Measurements from ENCODE around the gene TAS1R2.
A peak's percentile ranks its signal among the peaks of the same experiment; 100 is the strongest.
"Not testable (repeated sequence)": the region's sequence is repeated elsewhere in the genome, so short reads cannot be mapped to it uniquely, and the experiment has no call there.

TAS1R2 gene

DNA sequence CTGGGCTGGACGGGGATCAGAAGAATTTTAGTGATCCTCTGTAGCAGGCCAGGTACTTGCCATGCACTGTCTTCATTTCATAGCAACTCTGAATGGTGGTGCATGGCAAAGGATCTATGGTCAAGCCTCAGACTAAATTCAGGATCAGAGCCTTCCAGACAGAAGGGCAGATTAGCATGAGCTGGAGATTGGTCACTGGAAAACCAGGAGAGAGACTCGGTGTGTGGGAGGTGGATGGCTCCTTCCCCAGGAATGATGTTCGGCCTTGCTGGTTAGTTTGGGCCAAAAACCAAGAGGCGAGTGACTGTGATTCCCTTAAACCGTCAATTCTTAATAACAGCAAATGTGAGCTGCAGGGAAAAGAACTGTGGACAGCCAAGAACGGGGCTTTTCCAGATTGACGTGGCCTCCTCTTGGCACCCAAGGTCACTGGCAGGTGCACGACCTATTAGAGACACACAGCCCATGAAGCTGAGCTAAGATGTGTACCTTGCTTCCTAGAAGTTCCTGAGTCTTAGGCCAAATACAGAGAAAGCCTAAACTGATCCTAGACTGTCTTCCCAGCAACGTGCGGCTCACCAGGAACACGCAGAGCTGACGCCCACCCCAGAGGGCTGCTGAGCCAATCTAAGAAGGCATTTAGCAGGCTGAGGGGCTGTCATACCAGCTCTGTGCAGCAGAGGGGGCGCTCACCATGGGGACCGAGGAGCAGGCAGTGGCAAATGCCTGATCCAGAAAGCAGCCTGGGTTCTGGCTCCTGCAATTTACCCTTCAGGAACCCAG is 24.4 kb upstream of the TAS1R2 start:
- DNase-seq = peak; percentile 70

DNA sequence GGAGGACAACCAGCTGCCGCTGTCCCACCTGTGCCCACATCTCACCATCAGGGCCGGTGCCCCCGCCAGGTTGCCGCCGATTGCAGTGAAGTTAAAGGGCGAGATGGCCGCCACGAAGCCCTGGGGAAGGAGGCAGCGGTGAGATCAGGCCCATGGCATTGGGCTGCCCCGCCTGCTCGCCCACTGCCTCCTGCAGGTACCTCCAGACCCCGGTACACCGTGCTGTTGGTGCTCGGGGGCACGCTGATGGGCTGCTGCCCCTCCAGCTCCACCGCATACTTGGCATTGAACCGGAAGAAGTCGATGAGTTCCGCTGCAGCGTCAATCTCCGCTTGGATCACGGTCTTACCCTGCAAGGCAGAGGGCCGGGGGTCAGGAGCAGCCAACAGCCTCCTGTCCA is 23.6 kb upstream of the TAS1R2 start:
- DNase-seq = no peak

DNA sequence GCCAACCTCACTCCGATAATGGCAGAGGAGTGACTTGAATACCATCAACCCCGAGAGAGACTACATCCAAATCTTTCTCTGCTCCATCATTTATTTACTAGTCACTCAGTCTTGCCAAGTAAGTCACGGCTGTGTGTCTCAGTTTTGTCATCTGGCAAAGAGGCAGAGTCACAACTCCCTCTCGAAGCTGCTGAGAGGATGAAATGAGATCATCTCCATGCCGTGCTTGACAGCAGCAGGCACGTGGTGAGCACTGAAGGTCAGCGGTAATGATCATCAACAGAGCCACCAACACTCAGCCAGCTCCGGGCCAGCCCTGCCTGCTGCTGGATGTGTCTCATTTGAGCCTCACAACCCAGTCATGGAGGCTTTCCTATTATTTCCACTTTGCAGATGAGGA is 23.0 kb upstream of the TAS1R2 start:
- DNase-seq = no peak

DNA sequence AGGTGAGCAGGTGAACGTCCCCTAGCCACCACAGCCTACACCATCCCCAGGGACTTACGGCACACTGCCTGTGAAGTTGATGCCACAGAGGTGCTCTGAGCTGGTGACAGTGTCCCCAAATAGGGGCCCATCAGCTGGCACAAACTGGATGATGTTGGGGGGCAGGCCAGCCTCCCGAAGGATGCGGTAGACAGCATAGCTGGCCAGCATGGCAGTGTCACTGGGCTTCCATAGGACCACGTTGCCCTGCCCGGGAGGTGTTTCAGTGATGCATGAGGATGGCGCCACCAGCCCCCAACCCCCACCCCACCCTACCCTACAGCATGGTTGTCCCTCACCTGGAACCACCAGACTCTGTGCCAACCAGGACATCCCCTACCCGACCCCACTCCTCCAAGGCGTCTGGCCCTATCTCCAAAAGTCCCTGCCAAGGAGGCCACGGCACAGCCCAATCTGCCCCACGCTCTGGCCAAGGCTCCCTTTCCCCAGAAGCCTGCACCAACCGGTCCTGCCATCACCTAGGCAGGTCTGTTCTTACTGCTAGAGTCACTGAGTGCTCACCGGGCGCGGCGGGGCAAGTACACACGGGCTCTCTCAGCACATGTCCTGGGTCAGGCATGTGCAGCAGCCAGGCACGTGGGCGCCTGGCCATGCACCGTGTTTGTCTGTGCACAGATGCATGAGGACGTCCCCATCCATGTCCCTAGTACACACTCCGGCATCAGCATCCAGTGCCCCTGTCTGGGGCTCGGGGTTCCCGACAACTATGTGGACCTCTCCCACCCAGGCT is 22.4 kb upstream of the TAS1R2 start:
- DNase-seq = no peak

DNA sequence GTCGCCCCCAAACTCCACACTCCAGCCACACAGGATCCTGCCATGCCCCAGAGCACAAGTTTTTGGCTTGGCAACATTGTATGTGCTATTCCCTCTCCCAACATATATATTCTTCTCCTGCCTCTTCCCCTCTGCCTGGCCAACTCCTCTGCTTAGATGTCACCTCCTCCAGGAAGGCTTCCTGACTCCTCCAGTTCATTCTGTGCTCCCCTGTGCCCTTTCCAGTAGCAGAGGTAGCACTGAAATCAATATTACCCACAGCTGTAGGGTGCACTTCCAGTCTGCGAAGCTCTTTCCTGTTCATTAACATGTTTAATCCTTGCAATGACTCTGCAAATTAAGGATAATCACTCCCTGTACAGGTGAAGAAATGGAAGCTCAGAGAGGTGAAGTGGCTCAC is 21.7 kb upstream of the TAS1R2 start:
- DNase-seq = no peak

DNA sequence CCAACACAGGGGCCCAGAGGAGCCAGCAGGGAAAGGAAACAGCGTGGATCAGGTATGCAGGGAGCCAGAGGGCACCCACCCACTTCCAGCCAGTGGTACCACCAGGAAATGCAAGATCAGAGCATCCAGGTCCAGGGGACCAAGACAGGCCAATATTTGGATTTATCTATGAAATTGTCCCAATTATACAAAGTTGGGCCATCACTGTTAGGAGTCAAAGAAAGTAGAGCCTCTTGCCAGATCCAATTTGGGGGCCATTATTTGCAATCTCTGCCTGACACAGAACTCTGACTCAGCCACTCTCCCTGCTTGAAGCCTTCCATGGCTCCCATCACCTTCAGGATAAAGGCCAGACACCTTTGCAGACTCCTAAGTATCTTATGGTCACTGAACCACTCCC is 21.1 kb upstream of the TAS1R2 start:
- DNase-seq = no peak

DNA sequence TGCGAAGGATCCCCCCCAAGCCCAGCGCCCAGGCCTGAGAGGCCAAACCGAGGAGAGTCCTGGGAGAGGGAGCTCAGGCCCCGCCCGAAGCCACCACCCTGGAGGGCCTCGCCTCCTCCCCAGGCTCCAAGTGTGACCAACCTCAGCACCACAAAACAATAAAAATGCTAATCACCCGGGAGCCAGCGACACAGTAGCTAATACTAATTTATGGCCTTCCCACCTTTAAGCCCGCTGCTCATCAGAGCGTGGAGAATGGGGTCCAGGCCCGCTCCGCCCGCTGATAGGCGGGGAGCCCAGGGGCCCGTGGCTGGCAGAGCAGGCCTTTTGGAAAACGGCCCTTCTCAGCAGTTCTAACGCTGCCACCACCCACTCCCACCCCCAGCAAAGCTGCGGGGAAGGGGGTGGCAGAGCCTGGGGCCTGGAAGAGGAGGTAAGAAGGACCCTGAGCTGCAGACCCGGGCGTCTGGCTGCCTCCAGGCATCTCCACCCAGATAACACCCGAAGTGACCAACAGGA is 20.4 kb upstream of the TAS1R2 start:
- no peak for DNase-seq

DNA sequence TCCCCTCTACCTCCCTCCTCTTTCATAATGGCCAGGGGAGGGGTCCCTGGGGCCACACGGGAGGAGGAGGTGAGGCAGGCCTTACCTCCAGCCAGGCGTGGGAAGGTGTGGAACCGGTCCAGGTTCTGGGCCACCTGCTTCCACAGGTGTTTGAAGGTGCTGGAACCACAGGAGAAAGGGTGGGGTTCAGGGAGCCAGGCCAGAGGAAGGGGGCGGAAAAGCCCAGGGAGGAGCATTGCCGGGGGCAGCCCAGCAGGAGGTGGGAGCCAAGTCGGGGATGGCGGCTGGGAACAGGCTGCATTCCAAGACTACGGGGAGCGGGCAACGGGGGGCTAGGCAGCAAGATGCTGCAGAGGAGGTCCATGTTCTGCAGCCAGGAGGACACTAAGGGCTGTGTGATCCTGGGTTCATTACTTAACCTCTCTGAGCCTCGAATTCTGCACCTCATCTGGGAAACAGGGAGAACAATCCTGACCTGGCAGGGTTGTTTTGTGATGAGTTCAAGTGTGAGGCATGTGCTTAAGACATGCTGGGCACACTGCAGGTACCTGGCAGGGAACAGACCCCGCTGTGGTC is 19.8 kb upstream of the TAS1R2 start:
- DNase-seq = no peak

DNA sequence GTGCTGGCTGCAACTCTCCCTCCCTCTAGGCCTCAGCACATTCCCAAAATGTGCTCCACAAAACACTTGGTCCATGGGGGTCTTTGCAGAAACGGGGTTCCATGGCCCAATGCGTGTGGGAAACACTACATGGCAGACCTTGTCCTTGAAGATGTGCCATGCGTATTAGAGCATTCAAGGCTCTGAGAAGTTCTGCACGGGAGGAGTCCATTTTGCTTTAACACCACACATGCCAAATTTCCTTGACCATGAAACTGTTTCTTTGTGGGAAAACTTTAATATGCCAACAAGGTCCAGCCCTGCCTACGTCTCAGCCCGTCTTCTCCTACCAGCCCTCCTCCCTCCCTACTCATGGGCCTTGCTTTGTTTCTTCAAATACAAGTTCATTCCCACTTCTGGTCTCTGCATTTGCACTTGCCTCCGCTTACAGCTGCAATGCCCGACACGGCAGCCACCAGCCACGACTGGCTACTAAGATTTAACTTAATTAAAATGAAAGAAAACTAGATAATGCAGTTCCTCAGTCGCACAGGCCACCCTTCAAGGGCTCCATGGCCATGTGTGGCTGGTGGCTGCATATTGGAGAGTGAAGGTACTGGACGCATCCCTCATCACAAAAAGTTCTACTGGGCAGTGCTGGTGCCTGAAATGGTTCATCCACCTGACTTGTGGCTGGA is 19.2 kb upstream of the TAS1R2 start:
- DNase-seq = no peak

DNA sequence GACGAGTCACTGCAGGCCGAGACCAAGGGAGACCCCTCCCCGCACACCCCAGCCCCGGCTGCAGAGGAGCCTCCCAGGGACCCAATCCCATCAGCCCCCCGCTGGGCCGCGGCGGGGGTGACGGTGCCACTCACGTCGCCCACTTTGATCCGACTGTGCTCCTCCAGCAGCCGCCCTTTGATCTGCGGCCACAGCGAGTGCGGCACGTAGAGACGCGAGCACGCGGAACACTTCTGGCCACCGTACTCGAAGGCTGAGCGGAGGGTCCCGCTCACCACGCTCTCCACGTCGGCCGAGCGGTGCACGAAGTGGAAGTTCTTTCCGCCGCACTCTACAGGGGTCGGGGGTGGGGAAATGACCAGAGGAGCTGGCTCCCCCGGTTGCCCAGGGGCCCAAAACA is 17.8 kb upstream of the TAS1R2 start:
- DNase-seq = no peak

DNA sequence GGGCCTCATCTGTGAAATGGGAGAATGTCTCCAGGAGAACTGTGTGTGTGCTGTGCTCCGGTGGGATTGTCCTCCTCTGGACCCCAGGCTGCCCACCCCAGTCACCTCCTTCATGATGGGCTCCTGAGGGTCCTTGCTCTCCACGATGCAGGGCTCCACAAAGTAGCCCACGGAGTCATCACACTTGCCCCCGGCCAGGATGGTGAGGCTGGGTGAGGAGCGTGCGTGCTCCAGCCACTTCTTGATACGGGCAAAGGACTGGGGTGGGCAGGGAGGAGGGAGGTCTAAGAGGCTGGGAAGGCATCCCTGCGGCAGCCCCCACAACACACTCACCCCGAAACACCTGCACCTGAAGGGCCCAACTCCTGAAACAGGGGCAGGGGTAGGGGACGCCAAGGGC is 16.8 kb upstream of the TAS1R2 start:
- no peak for DNase-seq

DNA sequence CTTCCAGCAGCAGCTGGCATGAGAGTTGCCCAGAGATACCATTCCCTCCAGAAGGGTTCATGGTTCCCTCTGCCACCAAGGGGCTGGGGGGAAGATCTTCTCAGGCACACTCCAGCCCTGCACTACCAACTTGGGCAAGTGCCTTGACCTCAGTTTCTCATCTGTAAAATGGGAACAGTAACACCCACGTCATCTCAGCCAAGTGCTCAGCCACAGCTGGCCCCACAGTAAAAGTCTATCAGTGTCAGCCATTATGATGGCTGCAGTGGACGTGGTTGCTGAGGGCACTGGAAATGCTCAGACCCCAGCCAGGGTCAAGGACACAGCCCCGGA is 16.3 kb upstream of the TAS1R2 start:
- DNase-seq = no peak

DNA sequence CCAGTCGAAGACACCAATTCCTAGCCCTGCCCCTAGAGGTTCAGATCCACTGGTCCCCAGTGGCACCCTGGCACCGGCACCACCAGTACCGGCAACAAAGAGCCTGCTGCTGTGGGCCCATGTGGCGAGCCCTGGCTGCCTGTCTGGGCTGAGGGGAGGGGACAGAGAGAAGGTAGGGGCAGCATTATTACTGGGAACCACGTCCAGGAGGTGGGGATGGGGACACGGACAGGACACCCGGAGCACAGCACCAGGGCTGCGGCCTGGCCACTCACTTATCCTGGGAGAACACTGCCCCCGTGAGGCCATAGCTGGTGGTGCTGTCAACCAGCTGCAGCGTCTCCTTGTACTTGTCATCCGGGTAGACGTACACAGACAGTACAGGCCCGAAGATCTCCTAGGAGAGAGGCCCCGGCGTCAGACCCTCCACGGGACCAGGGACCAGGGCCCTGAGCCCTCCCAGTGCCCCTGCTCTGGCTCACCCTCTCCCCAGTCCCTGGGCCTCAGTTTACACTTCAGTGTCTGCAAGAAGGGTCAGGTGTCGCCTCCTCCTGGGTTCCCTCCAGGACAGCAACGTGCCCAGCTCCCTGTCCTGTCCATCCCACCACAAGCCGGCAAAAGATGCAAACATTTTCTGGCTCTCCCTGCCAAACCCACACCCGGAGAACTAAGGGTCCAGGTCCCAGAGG is 15.8 kb upstream of the TAS1R2 start:
- DNase-seq = peak; percentile 66

DNA sequence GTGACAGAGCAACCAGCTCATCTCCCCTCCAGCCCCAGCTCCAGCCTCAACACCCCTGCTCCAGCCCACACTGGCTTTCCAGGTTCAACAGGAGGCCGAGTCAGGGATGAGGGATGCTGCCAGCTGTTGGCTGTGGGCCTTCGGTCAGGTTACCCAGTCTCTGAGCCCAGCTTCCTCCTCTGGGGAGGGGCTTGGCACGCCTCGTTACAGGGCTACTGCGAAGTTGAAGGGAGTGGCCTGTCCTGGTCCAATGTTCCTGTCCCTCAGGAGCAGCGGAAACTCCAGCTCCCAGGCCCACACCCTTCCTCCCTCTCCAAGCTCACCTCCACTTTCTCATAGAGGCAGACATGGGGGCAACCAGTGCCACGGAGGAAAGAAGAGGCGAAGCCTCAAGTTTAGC is 15.1 kb upstream of the TAS1R2 start:
- DNase-seq = no peak

DNA sequence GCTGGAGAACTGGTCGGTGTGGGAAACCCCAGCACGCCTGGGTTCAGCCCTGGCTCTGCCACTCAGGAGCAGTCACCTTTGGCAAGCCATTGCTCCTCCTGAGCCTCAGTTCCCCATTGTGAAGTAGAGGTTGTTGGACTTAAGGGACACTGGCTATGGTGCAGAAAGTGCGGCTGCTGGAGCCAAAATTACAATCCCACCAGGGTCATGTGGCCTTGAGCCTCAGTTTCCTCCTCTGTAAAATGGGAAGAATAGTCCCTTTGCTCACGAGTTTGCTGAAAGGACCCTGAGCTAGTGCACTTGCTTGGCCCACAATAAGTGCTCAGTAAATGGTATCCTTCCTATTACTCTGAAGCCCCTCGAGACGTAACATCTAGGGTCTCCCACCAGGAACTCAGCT is 14.6 kb upstream of the TAS1R2 start:
- DNase-seq = no peak

DNA sequence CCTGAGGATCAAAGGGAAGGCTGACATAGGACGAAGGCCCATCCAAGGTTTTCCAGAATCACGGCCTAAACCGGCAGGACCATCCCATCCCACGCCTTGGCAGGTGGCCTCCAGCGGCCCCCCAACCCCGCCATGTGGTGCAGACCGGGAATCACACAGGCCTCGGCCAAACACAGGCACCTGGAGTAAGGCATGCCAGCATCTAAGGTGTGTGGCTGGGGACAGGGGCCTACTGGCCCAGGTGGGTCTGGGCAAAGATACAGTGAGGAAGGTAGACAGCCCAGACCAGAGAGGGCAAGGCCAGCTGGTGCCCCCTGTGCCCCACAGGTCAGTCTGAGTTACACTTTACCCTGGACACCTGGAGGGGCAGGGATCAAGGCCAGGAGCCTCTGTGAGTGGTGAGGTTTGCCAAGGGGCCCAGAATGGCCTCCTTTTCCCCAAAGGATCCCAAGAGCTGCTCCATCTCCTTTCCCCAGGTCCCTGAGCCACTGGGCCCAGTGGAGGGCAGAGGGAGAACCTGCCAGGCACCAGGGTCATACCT is 12.7 kb upstream of the TAS1R2 start:
- DNase-seq = no peak

DNA sequence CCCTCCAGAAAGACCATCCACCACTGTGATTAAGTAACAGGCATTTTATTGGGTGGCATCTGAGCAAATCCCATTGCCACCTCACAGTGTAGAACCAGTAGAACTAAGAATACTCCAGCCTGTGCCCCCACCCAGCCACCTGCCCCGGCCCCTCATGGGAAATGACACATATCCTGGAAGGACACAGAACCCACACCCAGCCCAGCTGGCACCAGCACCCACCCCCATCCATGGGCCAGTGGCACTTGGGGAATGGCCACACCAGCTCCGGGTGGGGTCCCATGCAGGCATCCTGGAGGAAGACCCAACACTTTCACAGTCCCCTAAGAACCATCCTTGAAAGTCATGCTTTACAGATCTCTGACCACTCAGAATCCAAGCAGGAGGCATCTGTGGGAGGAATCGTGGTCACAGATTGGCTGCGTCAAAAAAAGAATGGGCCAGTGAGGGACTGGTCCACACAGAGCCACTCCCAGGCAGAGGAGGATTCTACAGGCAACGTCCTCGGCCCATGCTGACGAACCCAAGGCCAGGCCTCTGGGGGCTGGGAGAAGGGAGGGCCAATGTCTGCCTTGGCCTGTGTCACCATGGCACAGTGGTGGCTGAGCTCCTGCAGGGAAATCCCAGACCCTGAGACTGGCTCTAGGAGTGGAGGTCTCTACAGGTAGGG is 12.1 kb upstream of the TAS1R2 start:
- no peak for DNase-seq

DNA sequence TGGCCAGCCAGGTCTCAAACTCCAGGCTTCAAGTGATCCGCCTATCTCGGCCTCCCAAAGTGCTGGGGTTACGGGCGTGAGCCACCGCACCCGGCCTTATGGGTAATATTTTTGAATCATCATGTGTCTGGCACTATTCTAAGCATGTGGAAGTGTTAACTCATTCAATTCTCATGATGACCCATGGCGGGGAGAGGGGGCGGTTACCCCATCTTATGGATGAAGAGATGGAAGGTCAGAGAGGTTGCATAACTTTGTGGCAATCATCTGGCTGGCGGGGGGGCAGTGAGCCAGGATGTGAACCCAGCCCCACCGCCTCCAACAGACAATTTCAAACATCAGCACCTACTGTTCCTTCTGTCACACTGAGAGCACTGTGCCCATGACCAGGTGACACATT is 11.5 kb upstream of the TAS1R2 start:
- DNase-seq = no peak

DNA sequence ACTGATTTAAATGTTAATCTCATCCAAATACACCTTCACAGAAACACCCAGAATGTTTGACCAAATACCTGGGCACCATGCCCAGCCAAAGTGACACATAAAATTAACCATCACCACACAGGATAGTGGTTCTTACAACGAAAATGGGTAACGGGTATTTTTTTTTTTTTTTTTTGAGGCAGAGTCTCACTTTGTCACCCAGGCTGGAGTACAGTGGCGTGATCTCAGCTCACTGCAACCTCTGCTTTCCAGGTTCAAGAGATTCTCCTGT is 11.1 kb upstream of the TAS1R2 start:
- not testable (repeated sequence) for DNase-seq

DNA sequence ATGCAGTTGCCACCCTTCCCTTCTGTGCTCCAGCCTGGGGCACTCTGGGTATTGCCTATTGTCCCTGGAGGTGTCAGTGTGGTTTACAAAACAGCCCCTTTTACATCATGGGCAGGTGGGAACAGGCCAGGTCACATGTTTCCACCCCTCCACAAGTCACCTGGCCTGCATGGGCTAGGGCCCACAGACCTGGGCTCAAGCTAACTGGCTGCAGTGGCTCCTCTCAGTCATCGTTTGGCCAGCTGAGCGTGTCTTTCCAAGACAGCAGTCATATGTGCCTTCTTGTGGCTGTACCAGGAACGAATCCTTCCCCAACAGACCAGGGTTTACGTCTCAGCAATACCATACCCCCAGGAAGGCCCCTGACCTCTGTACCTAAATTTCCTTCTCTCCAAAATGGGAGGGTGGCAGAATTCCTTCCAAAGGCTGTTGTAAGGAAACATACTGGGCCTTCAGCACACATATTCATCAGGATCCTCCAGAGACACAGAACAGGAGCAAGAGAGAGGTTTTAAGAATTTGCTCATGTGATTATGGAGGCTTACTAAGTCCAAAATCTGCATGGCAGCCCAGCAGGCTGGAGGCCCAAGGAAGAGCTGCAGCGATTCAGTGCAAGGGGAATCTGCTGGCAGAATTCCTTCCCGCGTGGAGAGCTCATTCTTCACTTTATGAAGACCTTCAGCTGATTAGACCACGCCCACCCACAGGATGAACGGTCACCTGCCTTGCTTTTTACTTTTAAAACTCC is 10.6 kb upstream of the TAS1R2 start:
- no peak for DNase-seq

DNA sequence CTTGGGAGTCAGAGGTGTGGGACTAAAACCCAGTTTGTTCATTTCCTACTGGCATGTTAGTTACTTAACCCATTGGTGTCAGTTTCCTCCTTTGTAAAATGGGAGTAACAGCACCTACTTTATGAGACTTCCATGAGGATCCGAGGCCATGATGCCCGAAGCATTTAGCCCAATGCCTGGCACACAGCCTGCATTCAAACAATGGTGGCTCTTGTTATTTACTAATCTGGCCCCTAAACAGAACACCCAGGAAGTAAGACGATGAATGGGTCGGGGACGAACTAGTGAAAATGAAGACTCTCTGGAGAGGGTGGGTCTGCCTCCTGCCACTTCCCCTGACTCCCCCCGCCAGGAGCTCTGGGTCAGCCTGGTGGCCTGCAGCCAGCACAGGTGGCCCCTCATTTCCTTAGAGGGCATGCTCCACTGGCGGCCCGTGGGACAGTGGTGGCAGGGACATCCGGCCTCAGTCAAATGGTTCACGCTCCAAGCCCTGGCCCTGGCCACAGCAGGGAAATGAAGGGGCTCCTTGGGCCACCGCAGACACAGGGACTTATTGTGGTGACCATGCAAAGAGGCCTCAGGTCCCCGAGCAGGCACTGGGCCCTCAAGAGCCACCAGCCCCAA is 9.5 kb upstream of the TAS1R2 start:
- no peak for DNase-seq

Data from CD4-positive, alpha-beta T cell treated with Interleukin-21 for 1 hour (primary cell).